Amniotic stem cell (primary cell): ENCODE data around the gene AGER.
A peak's percentile ranks its signal among the peaks of the same experiment; 100 is the strongest.

Experiments
- DNase-seq: peaks from one replicate; lab custom pipeline; 2025; lab: John Stamatoyannopoulos, UW

The AGER gene

GRCh38 chr6:32168807-32169591 is 15.1 kb downstream of the AGER start:
- no peak for DNase-seq

GRCh38 chr6:32168350-32168749 is 15.7 kb downstream of the AGER start:
- no peak for DNase-seq

DNA sequence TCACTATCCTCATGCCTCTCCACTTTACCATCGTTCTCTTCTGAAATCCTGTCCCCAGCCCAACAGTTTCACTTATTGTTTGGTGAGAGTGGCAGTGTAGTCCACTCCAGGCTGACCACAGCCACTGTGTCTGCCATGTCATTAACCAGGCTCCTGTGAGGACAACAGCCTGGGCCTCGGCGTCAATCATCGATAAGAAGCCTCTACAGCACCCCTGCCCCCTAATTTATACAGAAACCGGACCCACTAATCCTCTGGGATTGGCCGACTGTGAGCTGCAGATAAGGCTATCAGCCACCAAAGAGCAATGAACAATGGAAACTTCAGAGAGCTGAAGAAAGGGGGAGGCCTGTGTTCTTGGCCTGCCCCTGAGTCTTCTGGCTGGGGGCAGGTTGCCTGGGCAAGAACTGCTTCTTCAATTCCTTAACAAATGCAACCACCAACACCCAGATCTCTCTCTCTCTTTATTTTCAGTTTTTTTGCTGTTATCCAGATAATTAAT is 16.2 kb downstream of the AGER start:
- no peak for DNase-seq

DNA sequence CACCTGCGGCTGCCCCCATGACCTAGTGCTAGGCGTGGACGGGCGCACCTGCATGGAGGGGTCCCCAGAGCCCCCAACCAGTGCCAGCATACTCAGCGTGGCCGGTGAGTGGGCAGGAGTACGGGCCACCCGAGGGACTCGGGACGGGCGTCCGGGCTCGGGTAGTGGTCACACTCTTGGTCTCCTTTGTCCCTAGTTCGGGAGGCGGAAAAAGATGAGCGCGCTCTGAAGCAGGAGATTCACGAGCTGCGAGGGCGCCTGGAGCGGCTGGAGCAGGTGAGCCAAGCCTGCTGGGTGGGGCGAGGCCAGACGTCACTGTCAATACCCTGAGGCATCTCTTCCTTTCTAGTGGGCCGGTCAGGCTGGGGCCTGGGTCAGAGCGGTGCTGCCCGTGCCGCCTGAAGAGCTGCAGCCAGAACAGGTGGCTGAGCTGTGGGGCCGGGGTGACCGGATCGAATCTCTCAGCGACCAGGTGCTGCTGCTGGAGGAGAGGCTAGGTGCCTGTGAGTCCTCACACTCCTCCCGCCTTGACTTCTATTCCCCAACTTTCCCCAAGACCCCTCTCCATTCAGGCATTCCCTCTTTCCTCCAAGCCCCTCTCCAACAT is 16.8 kb downstream of the AGER start:
- DNase-seq, result no peak

DNA sequence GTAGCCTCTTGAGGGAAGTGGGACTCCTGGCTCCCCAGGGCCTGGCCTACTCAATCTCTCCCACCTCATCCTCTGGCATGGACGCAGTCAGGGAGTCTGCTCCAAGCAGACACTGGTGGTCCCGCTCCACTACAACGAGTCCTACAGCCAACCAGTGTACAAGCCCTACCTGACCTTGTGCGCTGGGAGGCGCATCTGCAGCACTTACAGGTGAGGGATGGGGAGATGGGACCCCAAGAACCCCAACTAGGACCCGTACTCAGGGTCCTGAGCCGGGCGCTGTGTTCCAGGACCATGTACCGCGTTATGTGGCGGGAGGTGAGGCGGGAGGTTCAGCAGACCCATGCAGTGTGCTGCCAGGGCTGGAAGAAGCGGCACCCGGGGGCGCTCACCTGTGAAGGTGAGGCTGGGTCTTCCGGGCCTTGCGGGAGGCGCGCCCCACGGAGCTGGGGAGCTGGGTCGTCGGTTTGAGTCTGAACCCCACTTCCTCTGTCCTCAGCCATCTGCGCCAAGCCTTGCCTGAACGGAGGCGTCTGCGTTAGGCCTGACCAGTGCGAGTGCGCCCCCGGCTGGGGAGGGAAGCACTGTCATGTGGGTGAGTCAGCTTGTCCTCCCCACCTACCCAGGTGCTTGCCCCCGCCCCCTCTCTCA is 17.5 kb downstream of the AGER start:
- no peak for DNase-seq

DNA sequence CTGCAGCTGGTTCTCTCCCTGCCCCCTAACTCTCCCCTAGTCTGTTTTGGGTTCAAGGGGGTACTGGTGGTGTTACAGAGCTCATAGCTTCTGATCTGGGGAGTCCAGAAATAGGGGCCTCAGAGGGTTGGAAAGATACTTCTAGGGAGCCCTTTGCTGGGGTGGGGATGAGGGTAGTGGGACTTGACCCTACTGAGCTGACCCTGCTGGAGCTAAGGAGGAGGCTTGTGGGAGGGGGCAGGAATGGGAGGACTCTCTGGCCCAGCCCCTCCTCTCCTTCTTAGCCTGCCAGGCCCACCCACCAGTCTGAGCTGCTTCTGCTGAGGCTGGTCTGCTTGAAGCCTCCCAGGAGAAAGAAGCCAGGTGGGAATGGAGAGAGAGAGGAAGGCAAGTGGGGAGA is 19.8 kb downstream of the AGER start, which contains the start of gene EGFL8:
EGFL8 (plus strand) TSS at position 301 of the 400 bp plus-strand sequence. CDS start 1,571 bp downstream, outside the sequence.
- no peak for DNase-seq

DNA sequence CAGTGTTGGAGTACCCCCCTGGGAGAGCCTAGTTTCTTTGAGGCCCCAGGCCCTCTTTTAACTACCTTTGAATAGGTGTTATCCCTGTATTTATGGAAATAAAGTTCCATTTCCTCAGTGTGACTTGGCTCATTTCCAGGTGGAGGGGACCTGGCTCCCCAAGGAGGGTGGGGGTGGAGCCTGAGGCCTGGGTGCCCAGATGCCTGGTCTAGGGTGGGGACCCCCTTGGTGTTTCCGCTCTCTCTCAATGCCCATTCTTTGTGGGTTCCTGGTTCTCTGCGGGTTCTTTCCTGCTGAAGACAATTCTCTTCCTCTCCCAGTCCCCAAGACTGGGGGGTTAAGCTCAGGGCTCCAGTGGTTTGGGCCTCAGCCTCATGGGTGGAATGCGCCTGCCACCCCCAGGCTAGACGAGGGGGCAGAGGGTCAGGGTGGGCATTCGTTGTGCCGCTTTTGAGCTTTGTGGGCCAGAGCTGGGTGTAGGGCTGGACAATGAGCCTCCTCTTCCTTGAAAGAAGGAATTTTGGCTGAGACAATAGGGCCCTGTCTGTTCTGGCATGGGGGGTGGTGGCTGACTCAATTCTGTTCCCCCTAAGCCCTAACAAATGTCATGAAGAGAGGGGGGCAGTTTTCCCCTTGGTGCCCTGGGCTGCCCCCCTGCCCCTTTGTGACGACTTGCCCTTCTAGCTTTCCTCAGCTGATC is 20.3 kb downstream of the AGER start:
- DNase-seq, result no peak

- no peak for DNase-seq
Observed at GRCh38 chr6:32158052-32158451, 26.0 kb downstream of the AGER start.

DNA sequence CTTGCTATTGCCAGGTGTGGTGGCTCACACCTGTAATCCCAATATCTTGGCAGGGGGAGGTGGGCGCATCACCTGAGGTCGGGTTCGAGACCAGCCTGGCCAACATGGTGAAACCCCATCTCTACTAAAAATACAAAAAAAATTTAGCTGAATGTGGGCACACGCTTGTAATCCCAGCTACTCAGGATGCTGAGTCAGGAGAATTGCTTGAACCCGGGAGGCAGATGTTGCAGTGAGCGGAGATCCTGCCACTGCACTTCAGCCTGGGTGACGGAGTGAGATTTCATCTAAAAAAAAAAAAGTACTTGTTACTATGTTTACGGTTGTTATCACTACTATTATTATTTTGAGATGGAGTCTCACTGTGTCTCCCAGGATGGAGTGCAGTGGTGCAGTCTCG is 27.2 kb downstream of the AGER start:
- no peak for DNase-seq

DNA sequence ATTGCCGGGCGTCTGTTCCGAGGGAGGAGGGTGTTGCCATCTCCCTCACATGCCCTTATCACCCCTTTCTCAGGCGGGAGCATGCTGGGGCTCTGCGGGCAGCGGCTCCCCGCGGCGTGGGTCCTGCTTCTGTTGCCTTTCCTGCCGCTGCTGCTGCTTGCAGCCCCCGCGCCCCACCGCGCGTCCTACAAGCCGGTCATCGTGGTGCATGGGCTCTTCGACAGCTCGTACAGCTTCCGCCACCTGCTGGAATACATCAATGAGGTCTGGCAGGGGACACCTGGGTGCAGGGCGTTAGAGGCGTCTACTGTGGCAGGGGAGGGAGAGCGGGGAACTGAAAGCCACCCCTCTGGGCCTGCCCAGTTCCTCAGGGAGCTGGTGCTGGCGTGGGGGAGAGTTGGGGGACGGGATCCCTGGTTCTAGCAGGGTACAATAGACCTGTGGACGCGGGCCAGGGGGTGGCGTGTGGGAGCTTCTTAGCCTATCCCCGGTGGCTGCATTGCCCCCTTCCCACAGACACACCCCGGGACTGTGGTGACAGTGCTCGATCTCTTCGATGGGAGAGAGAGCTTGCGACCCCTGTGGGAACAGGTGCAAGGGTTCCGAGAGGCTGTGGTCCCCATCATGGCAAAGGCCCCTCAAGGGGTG is 29.4 kb downstream of the AGER start:
- peak; percentile 56 for DNase-seq

DNA sequence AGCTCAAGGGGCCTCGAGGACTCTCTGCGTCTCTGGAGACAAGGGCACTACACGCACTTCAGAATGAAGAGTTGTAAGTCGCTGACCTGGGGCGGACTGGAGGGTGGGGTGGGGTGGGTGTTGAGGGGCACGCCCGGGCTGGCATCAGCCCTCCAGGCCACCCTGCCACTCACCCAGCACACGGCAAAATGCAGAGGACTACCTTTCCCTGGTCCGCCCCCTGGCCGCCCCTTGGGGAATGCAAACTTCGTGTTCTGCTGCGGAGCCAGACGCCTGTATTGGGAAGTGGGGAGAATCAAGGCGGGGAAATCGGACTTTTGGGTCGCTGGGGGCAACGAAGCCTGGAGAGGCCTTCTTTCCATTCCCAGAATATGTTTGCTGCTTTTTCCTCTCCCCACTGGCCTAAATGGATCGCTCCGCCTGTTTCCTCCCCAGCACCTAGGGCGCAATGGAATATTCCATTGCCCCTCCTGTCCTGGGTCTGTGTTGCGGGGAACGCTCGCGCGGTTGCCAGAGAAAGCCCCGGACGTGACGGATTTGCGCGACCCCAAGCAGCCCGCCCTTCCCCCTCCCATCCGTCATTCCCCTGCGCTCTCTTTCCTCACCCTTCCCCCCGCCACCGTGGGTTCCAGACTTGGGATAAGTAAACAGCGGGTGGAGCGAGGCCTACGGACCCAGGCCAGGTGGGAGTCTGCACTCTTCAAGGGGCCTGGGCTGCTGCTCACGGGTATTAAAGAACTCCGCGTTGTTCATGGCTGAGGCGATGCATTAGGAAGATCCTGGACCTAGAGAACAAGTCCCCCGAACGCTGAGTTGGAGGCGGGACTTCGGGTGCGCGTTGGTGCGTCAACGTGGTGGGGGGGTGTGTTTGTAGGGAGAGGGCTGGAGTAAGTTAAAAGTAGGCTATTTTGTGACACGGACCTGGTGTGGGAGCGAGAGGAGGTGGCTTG is 30.2 kb downstream of the AGER start, which contains the start of gene PPT2:
PPT2 (plus strand) TSS at position 578 of the 950 bp plus-strand sequence. CDS start 454 bp downstream, outside the sequence.
- DNase-seq, result peak; percentile 72

DNA sequence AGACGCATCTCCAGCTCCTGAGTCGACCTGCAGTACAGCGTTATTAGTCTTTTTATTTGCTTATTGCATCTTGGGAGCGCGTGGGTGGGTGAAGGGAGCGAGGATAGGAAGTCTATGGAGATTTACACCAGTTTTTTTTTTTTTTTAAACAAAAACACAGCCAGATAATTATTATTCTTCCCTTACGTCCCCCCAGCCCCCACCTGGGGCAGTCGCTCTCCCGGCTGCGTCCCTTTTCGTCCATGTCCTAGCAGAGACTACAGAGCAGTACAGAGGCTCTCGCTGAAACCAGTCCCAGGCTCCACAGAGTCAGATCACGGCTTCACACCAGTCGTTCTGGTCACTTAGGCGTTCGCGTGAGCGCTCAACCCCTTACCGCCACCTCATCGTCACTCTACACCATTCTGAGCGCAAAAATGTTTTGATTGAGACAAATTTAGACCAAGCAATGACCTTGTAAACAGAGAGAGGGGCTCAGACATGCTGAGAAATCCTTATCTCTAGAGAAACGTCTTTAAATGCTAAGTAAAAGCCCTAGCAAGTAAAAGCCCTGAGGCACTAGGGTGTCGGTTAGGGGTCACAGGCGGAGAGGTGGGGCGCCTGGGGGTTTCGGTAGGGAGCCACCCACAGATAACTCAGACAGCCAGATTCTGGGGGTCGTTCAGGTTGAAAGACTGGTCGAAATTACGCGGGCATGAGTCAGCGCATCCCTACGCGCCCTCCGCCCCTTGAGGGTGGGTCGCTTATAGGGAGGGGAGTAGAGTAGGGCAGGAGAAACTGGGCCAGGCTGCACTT is 31.1 kb downstream of the AGER start:
- DNase-seq, result peak; percentile 48

DNA sequence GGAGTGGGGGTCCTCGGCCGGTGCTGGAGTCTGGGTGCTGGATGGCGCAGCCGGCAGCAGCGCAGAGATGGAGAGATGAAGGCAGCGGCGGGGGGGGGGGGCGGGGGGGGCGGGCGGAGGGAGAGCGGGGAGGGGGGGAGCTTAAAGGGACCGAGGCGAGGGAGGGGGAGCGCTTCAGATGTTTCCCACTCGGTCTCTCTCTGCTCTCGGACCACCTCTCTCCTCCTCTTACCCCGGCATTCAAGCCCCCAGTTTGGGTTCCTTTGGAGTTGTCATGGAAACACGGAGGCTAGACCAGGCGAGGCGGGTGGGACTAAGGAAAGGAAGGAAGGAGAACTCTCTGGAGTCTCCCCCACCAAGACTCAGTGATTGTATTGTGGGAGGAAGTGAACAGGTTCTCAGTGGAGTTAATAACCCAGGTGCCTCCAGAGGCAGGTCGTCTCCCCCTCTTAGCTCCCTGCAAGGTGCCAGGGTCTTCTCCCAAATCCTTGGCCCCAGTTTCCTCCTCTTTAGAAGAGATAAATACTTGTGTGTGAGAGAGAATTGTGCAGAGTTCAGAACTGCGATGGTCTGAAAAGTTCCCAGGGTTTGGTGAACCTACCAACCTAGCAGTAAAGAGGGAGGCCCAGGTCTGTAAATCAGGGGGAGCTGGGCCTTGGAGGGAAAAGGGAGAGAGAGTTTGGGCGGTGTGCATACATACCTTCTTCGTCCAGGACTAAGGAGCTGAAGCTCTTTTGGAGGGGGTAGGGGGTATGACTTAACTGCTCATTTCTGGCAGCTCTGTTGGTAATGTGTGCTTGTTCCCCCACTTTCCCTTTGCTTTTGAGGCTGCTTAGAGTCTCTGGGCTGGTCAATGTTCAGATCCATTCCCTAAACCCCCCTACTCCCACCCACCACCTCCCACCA is 31.9 kb downstream of the AGER start, which contains the start of gene PRRT1:
PRRT1 (minus strand) TSS at position 77 of the 906 bp plus-strand sequence. CDS start 112 bp downstream, outside the sequence.
- DNase-seq, result no peak

DNA sequence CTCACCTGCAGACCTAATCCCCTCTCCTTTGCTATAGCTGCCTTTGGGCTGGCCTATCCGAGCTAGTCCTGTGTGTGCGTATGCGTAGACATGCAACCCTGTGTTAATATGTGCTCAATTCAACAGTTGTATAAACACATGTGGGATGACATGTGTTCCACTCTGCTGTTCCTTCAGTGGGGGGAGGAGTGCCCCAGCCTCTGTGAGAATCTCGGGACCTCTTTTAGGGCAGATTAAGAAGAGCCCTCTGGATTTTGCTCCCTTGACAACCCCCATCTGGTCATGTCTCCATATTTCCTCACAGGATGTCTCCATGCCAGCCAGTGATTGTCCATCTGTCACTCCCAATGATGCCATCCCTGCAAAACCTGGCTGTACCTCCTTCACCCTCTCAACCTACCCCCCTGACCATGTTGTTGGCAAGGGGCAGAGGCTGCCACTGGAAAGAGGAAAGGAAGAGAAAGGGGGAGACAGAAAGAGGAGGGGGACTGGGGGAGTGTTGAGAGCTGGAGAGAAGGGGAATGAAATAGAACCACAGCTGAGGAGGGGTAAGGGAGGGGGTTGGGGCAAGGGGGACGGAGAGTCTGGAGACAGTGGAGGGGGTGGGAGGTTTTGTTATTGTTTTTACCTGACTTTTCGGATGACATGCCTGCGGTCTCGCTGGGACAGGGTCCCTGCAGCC is 32.7 kb downstream of the AGER start:
- no peak for DNase-seq

DNA sequence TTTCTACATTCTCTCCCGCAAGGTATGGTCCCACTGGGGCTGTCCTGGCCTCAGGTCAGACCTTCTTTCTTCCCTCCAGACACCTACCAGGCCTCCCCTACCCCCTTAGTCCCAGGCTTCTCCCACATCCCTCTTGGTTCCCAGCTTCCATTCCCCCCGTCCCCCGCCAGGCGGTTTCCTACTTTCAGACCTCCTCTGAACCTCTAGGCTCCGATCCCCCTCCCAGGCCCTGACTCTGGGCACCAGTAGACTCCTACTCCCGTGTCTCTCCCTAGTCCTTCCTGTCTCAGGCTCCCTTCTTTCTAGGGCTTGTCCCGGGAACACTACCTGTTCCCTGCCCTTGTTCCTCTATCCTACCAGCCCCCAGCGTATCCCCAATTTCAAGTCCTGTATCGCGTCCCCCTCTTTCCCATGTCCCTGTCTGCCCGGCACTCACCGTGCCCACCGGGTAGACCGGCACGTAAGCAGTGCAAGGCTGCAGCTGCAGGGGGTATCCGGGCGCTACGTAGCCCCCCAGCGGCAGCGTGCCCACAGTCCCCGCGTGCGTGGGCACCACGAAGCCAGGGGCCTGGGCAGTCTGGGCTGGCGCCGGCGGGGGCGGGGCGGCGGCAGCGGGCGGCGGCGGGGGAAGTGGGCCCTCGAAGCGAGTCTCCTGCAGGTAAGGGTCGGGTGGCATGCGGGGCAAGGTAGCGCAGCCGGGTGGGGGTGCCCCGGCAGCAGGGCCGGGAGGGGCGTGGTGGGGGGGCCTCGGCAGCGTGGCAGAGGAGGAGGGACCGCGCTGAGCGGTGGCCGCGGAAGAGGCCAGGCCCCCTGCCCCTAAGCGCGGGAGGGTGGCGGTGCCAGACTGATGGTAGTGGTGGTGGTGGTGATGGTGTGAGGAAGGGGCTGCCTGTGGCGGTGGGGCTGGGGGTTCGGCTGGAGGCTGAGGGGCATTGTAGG is 33.9 kb downstream of the AGER start:
- DNase-seq, result no peak

DNA sequence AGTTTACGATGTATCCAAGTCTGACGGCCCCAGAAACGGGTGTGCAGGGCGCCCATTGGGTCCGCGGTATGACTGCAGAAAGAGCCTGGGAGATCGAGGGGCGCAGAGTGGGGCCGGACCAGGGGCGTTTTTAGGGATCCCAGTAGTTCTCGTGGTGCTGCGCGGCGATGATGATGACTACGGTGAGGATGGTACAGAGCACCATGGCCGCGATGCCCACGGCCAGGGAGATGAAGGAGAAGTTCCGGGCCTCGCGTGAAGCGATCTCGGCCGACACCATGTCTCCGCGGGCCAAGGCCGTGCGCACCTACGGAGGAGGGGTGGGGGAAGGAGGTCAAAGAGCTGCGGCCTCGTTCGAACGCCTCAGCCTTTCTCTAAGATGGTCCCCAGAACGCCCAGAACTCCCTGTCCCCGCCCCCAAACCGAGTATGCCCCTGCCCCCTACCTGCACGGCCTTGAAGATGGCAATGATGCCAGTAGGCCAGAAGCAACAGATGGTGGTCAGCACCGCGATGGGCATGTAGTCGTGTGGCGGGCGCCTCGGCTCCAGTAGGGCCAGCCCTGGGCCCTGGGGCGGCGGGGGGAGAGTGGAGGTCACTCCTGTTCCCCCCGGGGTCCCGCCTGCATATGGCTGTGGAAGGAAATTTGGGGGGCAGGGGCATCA is 34.8 kb downstream of the AGER start:
- DNase-seq, result no peak
